Measurements from ENCODE around the gene FAM153A. TPM values are rescaled to one million over a fixed set of nuclear protein-coding genes. Genes with fewer than 3 reads are reported as not detected.
"Not testable (repeated sequence)": the region's sequence is repeated elsewhere in the genome, so short reads cannot be mapped to it uniquely, and the experiment has no call there.

FAM153A gene
- total RNA-seq, 1 donor from 2014 or later = not detected

GRCh38 chr5:177793272-177793671 is 10.6 kb upstream of the FAM153A start:
- not testable (repeated sequence) for DNase-seq (ENCODE audit: extremely low spot score, unreplicated experiment); H3K4me1 Mint-ChIP-seq (ENCODE audit: unreplicated experiment); H3K9me3 Mint-ChIP-seq; H3K27ac Mint-ChIP-seq; H3K27me3 Mint-ChIP-seq; H3K4me3 Mint-ChIP-seq; H3K36me3 Mint-ChIP-seq

GRCh38 chr5:177791649-177792048 is 8.9 kb upstream of the FAM153A start:
- not testable (repeated sequence) for H3K9me3 Mint-ChIP-seq; H3K4me1 Mint-ChIP-seq (ENCODE audit: unreplicated experiment); H3K27me3 Mint-ChIP-seq; H3K27ac Mint-ChIP-seq; H3K4me3 Mint-ChIP-seq; DNase-seq (ENCODE audit: extremely low spot score, unreplicated experiment); H3K36me3 Mint-ChIP-seq

GRCh38 chr5:177782169-177782568 is 530 bp downstream of the FAM153A start:
- H3K9me3 Mint-ChIP-seq; H3K36me3 Mint-ChIP-seq; H3K27me3 Mint-ChIP-seq; H3K4me3 Mint-ChIP-seq; H3K4me1 Mint-ChIP-seq (ENCODE audit: unreplicated experiment); H3K27ac Mint-ChIP-seq; DNase-seq (ENCODE audit: extremely low spot score, unreplicated experiment): not testable (repeated sequence)

GRCh38 chr5:177771206-177771605 is 11.5 kb downstream of the FAM153A start:
- not testable (repeated sequence) for H3K27ac Mint-ChIP-seq; H3K27me3 Mint-ChIP-seq; H3K4me1 Mint-ChIP-seq (ENCODE audit: unreplicated experiment); H3K36me3 Mint-ChIP-seq; H3K9me3 Mint-ChIP-seq; H3K4me3 Mint-ChIP-seq; DNase-seq (ENCODE audit: extremely low spot score, unreplicated experiment)

GRCh38 chr5:177770646-177771045 is 12.1 kb downstream of the FAM153A start:
- not testable (repeated sequence) for H3K4me3 Mint-ChIP-seq; H3K36me3 Mint-ChIP-seq; H3K9me3 Mint-ChIP-seq; H3K27me3 Mint-ChIP-seq; DNase-seq (ENCODE audit: extremely low spot score, unreplicated experiment); H3K4me1 Mint-ChIP-seq (ENCODE audit: unreplicated experiment); H3K27ac Mint-ChIP-seq

GRCh38 chr5:177763737-177764508 is 18.8 kb downstream of the FAM153A start:
- H3K36me3 Mint-ChIP-seq; H3K27me3 Mint-ChIP-seq; H3K4me1 Mint-ChIP-seq (ENCODE audit: unreplicated experiment); H3K27ac Mint-ChIP-seq; H3K4me3 Mint-ChIP-seq; H3K9me3 Mint-ChIP-seq; DNase-seq (ENCODE audit: extremely low spot score, unreplicated experiment): not testable (repeated sequence)

- H3K27me3 Mint-ChIP-seq; H3K4me1 Mint-ChIP-seq (ENCODE audit: unreplicated experiment); H3K4me3 Mint-ChIP-seq; H3K27ac Mint-ChIP-seq; DNase-seq (ENCODE audit: extremely low spot score, unreplicated experiment); H3K36me3 Mint-ChIP-seq; H3K9me3 Mint-ChIP-seq: not testable (repeated sequence)
Measured at GRCh38 chr5:177760954-177761353, 21.7 kb downstream of the FAM153A start.

- H3K36me3 Mint-ChIP-seq; H3K4me3 Mint-ChIP-seq; H3K4me1 Mint-ChIP-seq (ENCODE audit: unreplicated experiment); H3K27me3 Mint-ChIP-seq; H3K9me3 Mint-ChIP-seq; H3K27ac Mint-ChIP-seq; DNase-seq (ENCODE audit: extremely low spot score, unreplicated experiment): not testable (repeated sequence)
Measured at GRCh38 chr5:177747354-177747753, 35.3 kb downstream of the FAM153A start.

- H3K4me3 Mint-ChIP-seq; H3K4me1 Mint-ChIP-seq (ENCODE audit: unreplicated experiment); H3K9me3 Mint-ChIP-seq; DNase-seq (ENCODE audit: extremely low spot score, unreplicated experiment); H3K36me3 Mint-ChIP-seq; H3K27ac Mint-ChIP-seq; H3K27me3 Mint-ChIP-seq: not testable (repeated sequence)
Measured at GRCh38 chr5:177724858-177725257, 57.8 kb downstream of the FAM153A start.

GRCh38 chr5:177723831-177724485 is 58.7 kb downstream of the FAM153A start:
- not testable (repeated sequence) for H3K9me3 Mint-ChIP-seq; H3K4me1 Mint-ChIP-seq (ENCODE audit: unreplicated experiment); H3K36me3 Mint-ChIP-seq; H3K27ac Mint-ChIP-seq; H3K4me3 Mint-ChIP-seq; H3K27me3 Mint-ChIP-seq; DNase-seq (ENCODE audit: extremely low spot score, unreplicated experiment)

- H3K27ac Mint-ChIP-seq; H3K4me1 Mint-ChIP-seq (ENCODE audit: unreplicated experiment); H3K4me3 Mint-ChIP-seq; DNase-seq (ENCODE audit: extremely low spot score, unreplicated experiment); H3K9me3 Mint-ChIP-seq; H3K27me3 Mint-ChIP-seq; H3K36me3 Mint-ChIP-seq: not testable (repeated sequence)
Measured at GRCh38 chr5:177722829-177723228, 59.9 kb downstream of the FAM153A start.

- H3K4me1 Mint-ChIP-seq (ENCODE audit: unreplicated experiment); H3K9me3 Mint-ChIP-seq; H3K4me3 Mint-ChIP-seq; H3K36me3 Mint-ChIP-seq; H3K27ac Mint-ChIP-seq; DNase-seq (ENCODE audit: extremely low spot score, unreplicated experiment); H3K27me3 Mint-ChIP-seq: not testable (repeated sequence)
Measured at GRCh38 chr5:177719989-177720388, 62.7 kb downstream of the FAM153A start.

GRCh38 chr5:177715423-177715822 is 67.3 kb downstream of the FAM153A start:
- not testable (repeated sequence) for H3K27ac Mint-ChIP-seq; H3K4me1 Mint-ChIP-seq (ENCODE audit: unreplicated experiment); DNase-seq (ENCODE audit: extremely low spot score, unreplicated experiment)

GRCh38 chr5:177696100-177696499 is 86.6 kb downstream of the FAM153A start:
- H3K4me1 Mint-ChIP-seq (ENCODE audit: unreplicated experiment); H3K9me3 Mint-ChIP-seq; H3K27ac Mint-ChIP-seq: not testable (repeated sequence)

More at GRCh38 chr5:177715423-177715822, 67.3 kb downstream of the FAM153A start:
- H3K4me3 Mint-ChIP-seq, H3K9me3 Mint-ChIP-seq, H3K27me3 Mint-ChIP-seq, H3K36me3 Mint-ChIP-seq: not testable (repeated sequence)

More at GRCh38 chr5:177696100-177696499, 86.6 kb downstream of the FAM153A start:
- not testable (repeated sequence) for H3K4me3 Mint-ChIP-seq; H3K36me3 Mint-ChIP-seq; DNase-seq (ENCODE audit: extremely low spot score, unreplicated experiment)
- peaks cover 15% of the 10 kb centered on the region for H3K27me3 Mint-ChIP-seq
